Stimulated activated naive B cell treated with anti-CD40 and anti-IgM and Interleukin-4, amounts not matched to agents 10 μg/mL and 1 μg/mL and 100 μg/mL, for 72 hours (primary cell): ENCODE measurements around the gene SH2D1B.
"Not testable (repeated sequence)": the region's sequence is repeated elsewhere in the genome, so short reads cannot be mapped to it uniquely, and the experiment has no call there.

Source experiments
- ATAC-seq, 2 donors: fragments of 150-1000 bp; cut with Tn5 transposase; replicated peaks; 2 replicates each; pipeline ENCODE4 v1.10.0; 2021; ENCODE audit warnings: moderate library complexity in 1 of 2
- DNase-seq: peaks from one replicate; pipeline ENCODE4 v3.0.0; 2021
- H3K27ac Mint-ChIP-seq: one replicate; pipeline ENCODE4 v1.8.0; 2022; ENCODE audit warnings: mild to moderate bottlenecking, mixed read lengths
- H3K27me3 Mint-ChIP-seq, 2 donors: one replicate each; pipeline ENCODE4 v1.8.0; 2022; ENCODE audit warnings: mixed read lengths in 2 of 2
- H3K36me3 Mint-ChIP-seq, 2 donors: one replicate each; pipeline ENCODE4 v1.8.0; 2022; ENCODE audit warnings: mixed read lengths in 2 of 2, mild to moderate bottlenecking in 1 of 2
- H3K4me1 Mint-ChIP-seq, 2 donors: one replicate each; pipeline ENCODE4 v1.8.0; 2022; ENCODE audit warnings: mixed read lengths in 2 of 2, mild to moderate bottlenecking in 1 of 2
- H3K4me3 Mint-ChIP-seq, 2 donors: one replicate each; pipeline ENCODE4 v1.8.0; 2022; ENCODE audit warnings: mild to moderate bottlenecking in 2 of 2, mixed read lengths in 2 of 2, moderate library complexity in 1 of 2
- H3K9me3 Mint-ChIP-seq, 2 donors: one replicate each; pipeline ENCODE4 v1.8.0; 2022; ENCODE audit warnings: mixed read lengths in 2 of 2, mild to moderate bottlenecking in 1 of 2

SH2D1B gene

GRCh38 chr1:162351874-162352273, 60.1 kb downstream of the SH2D1B start:
- not testable (repeated sequence) for H3K4me1 Mint-ChIP-seq, DNase-seq, H3K36me3 Mint-ChIP-seq, H3K27me3 Mint-ChIP-seq, ATAC-seq, H3K27ac Mint-ChIP-seq, H3K9me3 Mint-ChIP-seq, H3K4me3 Mint-ChIP-seq

- Mint-ChIP-seq H3K36me3 (no peaks in the 10 kb centered on the region), H3K27ac (no peak overlapping the region), H3K4me1 (no peaks in the 10 kb centered on the region), H3K9me3 (no peaks in the 10 kb centered on the region), H3K4me3 (no peak overlapping the region), H3K27me3 (peaks cover 4 to 5% of the 10 kb centered on the region in 2 donors)
- no peak for ATAC-seq
- no peak for DNase-seq
These were observed 60.6 kb downstream of the SH2D1B start for GRCh38 chr1:162351246-162351842.

- Mint-ChIP-seq H3K4me1 (no peaks in the 10 kb centered on the region), H3K36me3 (no peaks in the 10 kb centered on the region)
These were observed 62.2 kb downstream of the SH2D1B start for GRCh38 chr1:162349635-162350330.

GRCh38 chr1:162347281-162347680, 64.7 kb downstream of the SH2D1B start:
- DNase-seq (no peak), ATAC-seq (no peak)
- H3K4me3 Mint-ChIP-seq = no peak overlapping the region
- H3K27ac Mint-ChIP-seq = no peak overlapping the region
- no peaks in the 10 kb centered on the region for H3K4me1 Mint-ChIP-seq
- H3K9me3 Mint-ChIP-seq = no peaks in the 10 kb centered on the region
- H3K36me3 Mint-ChIP-seq = no peaks in the 10 kb centered on the region
- peaks cover 0 to 5% of the 10 kb centered on the region in 2 donors for H3K27me3 Mint-ChIP-seq

More at GRCh38 chr1:162349635-162350330, 62.2 kb downstream of the SH2D1B start:
- ATAC-seq (no peak), DNase-seq (no peak)
- no peaks in the 10 kb centered on the region for H3K9me3 Mint-ChIP-seq
- H3K4me3 Mint-ChIP-seq = no peak overlapping the region
- H3K27me3 Mint-ChIP-seq = peaks cover 0 to 5% of the 10 kb centered on the region in 2 donors
- no peak overlapping the region for H3K27ac Mint-ChIP-seq
